Testis (tissue), 2 donors: ENCODE measurements around the gene SECISBP2L.

Experiments
- POLR2A ChIP-seq: fragments of 450-650 bp; IDR thresholded peaks from one replicate; pipeline ENCODE4 v1.6.1; 2017; ENCODE audit warnings: antibody characterized with exemption, mild to moderate bottlenecking, moderate library complexity
- TF ChIP-seq, protein P1 (sequence below), 3 experiments: fragments of 450-650 bp in 2 of 3; fragments of 200-600 bp in 1 of 3; sonication (generic) in 1 of 3; IDR thresholded peaks; one replicate each; pipeline ENCODE4 v1.5.1; 2016 to 2019; ENCODE audit warnings: antibody characterized with exemption in 3 of 3, mild to moderate bottlenecking in 2 of 3, moderate library complexity in 1 of 3

DNA sequence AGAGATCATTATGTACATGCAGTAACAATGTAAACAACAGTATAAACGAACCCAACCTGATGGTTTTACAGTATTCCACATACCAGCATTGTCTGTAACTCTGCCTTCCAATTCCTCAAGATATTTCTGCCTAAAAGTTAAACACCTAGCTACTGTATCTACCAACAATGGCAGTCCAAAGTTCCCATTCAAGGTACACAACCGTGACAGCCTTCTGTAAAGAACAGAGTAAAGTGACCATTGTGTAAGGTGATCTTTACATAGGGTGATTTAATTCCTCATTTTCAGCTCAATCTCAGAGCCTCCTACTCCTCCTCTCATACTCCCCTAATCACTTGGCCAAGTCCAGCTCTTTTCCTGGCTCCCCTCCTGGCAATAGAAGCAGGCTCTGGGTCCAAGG lies 10.4 kb downstream of the SECISBP2L start:
- no peak for TF ChIP-seq POLR2A
- TF ChIP-seq, protein P1, sequence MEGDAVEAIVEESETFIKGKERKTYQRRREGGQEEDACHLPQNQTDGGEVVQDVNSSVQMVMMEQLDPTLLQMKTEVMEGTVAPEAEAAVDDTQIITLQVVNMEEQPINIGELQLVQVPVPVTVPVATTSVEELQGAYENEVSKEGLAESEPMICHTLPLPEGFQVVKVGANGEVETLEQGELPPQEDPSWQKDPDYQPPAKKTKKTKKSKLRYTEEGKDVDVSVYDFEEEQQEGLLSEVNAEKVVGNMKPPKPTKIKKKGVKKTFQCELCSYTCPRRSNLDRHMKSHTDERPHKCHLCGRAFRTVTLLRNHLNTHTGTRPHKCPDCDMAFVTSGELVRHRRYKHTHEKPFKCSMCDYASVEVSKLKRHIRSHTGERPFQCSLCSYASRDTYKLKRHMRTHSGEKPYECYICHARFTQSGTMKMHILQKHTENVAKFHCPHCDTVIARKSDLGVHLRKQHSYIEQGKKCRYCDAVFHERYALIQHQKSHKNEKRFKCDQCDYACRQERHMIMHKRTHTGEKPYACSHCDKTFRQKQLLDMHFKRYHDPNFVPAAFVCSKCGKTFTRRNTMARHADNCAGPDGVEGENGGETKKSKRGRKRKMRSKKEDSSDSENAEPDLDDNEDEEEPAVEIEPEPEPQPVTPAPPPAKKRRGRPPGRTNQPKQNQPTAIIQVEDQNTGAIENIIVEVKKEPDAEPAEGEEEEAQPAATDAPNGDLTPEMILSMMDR (IDR thresholded peaks at IDR 0.05), result no peak
